Lower lobe of right lung (tissue), 2 donors: Measurements from ENCODE around the gene TADA3. TPM values are rescaled to one million over a fixed set of nuclear protein-coding genes. Genes with fewer than 3 reads are reported as not detected.

Experiments used
- ATAC-seq, 2 donors: fragments of 200-7000 bp; cut with Tn5 transposase; one replicate each; pipeline ENCODE4 v1.9.1; 2020 to 2022; ENCODE audit warnings: mild to moderate bottlenecking in 2 of 2, moderate library complexity in 2 of 2
- DNase-seq: peaks from one replicate; pipeline ENCODE4 v3.0.0-alpha.2; 2020
- H3K27ac ChIP-seq: fragments of 200-600 bp; one replicate; pipeline ENCODE4 v1.8.0; 2022
- H3K27me3 ChIP-seq: fragments of 200-600 bp; one replicate; pipeline ENCODE4 v1.8.0; 2022; ENCODE audit warnings: low read depth
- H3K36me3 ChIP-seq: fragments of 200-600 bp; one replicate; pipeline ENCODE4 v1.8.0; 2022; ENCODE audit warnings: mild to moderate bottlenecking
- H3K4me1 ChIP-seq: fragments of 200-600 bp; one replicate; pipeline ENCODE4 v1.8.0; 2022
- H3K4me3 ChIP-seq: fragments of 200-600 bp; one replicate; pipeline ENCODE4 v1.8.0; 2022; ENCODE audit warnings: mild to moderate bottlenecking
- H3K9me3 ChIP-seq: fragments of 200-600 bp; one replicate; pipeline ENCODE4 v1.8.0; 2022
- CTCF ChIP-seq: fragments of 200-600 bp; IDR thresholded peaks from one replicate; pipeline ENCODE4 v1.8.0; 2022; ENCODE audit warnings: antibody characterized with exemption, mild to moderate bottlenecking
- intact Hi-C: fragments of 100-400 bp; cut with DNase I; formaldehyde crosslinking; loops from one replicate; pipeline ENCODE4 v1.11.0; 2022
- total RNA-seq: library from RNA; stranded (reverse); fragmentation: NEBNext Ultra II Directional; extraction: Animal tissue kit (Norgen Biotek cat#: 25700); gene quantifications from one replicate; pipeline ENCODE4 v1.2.1, GENCODE V29; 2021
- donor health status: DM: no; HTN: yes; CAD: no; lungs with severe emphysema.

The TADA3 gene
- total RNA-seq, 1 donor from 2014 or later: 53.8 TPM

GRCh38 chr3:9812870-9813483 lies 20.7 kb upstream of the TADA3 start:
- no peak overlapping the region for H3K4me3 ChIP-seq
- no peaks in the 10 kb centered on the region for H3K27me3 ChIP-seq
- TF ChIP-seq CTCF: no peak
- H3K36me3 ChIP-seq: peaks cover 3% of the 10 kb centered on the region
- ATAC-seq: no peak
- peaks cover 20% of the 10 kb centered on the region for H3K4me1 ChIP-seq
- no peaks in the 10 kb centered on the region for H3K9me3 ChIP-seq
- DNase-seq: no peak
- intact Hi-C loops: no loop called here
- no peak overlapping the region for H3K27ac ChIP-seq

GRCh38 chr3:9810846-9811245 lies 18.6 kb upstream of the TADA3 start:
- peak overlapping the region; percentile 97 for H3K27ac ChIP-seq
- H3K4me3 ChIP-seq: peak overlapping the region; percentile 79
- H3K36me3 ChIP-seq: peaks cover 17% of the 10 kb centered on the region
- H3K4me1 ChIP-seq: peaks cover 20% of the 10 kb centered on the region
- DNase-seq: no peak
- no peaks in the 10 kb centered on the region for H3K9me3 ChIP-seq
- intact Hi-C loops: no loop called here
- TF ChIP-seq CTCF: no peak
- no peak for ATAC-seq
- H3K27me3 ChIP-seq: no peaks in the 10 kb centered on the region

GRCh38 chr3:9810433-9810770 lies 18.1 kb upstream of the TADA3 start:
- ATAC-seq (peak in 1 of 2 donors; percentile 7), DNase-seq (no peak)
- peaks cover 20% of the 10 kb centered on the region for H3K4me1 ChIP-seq
- peaks cover 22% of the 10 kb centered on the region for H3K36me3 ChIP-seq
- TF ChIP-seq CTCF: no peak
- H3K4me3 ChIP-seq: peak overlapping the region; percentile 79
- no peaks in the 10 kb centered on the region for H3K27me3 ChIP-seq
- H3K9me3 ChIP-seq: no peaks in the 10 kb centered on the region
- intact Hi-C loops: no loop called here
- H3K27ac ChIP-seq: peak overlapping the region; percentile 97

GRCh38 chr3:9809615-9810432 lies 17.6 kb upstream of the TADA3 start, which contains the start of gene TTLL3:
Gene TTLL3 (plus strand): TSS chr3:9810262. CDS start chr3:9810662, 400 bp downstream.
- TF ChIP-seq CTCF: no peak
- intact Hi-C loops: no loop called here
- Histone ChIP-seq H3K9me3 (no peaks in the 10 kb centered on the region), H3K4me3 (peak within 1 kb of the TSS; percentile 79), H3K36me3 (peaks cover 27% of the 10 kb centered on the region), H3K4me1 (peaks cover 20% of the 10 kb centered on the region), H3K27ac (peak within 1 kb of the TSS; percentile 97), H3K27me3 (no peaks in the 10 kb centered on the region)
- ATAC-seq (peak; percentile 93 to 95), DNase-seq (peak; percentile 89)

- Histone ChIP-seq H3K27ac (peak overlapping the region; percentile 97), H3K27me3 (no peaks in the 10 kb centered on the region), H3K36me3 (peaks cover 33% of the 10 kb centered on the region), H3K9me3 (no peaks in the 10 kb centered on the region), H3K4me3 (peak overlapping the region; percentile 79), H3K4me1 (peaks cover 20% of the 10 kb centered on the region)
- ATAC-seq (peak; percentile 46 to 49), DNase-seq (no peak)
- TF ChIP-seq CTCF: no peak
- intact Hi-C loops: no loop called here
Measured at GRCh38 chr3:9809239-9809614, 17.0 kb upstream of the TADA3 start.
